Subcutaneous abdominal adipose tissue (tissue), 5 donors: ENCODE results near the gene GSTT4.

ENCODE experiments used
- H3K27ac ChIP-seq: one replicate; pipeline ENCODE4 v1.7.0; 2013; ENCODE audit warnings: low read depth, mild to moderate bottlenecking, inconsistent platforms, low read length, moderate library complexity
- H3K27me3 ChIP-seq, 5 donors: one replicate each; pipeline ENCODE4 v1.7.0; 2013; ENCODE audit warnings: low read length in 5 of 5, inconsistent platforms in 1 of 5; ENCODE audit not compliant: control insufficient read depth in 5 of 5, insufficient read depth in 4 of 5
- H3K36me3 ChIP-seq, 5 donors: one replicate each; pipeline ENCODE4 v1.7.0; 2013; ENCODE audit warnings: low read length in 5 of 5; ENCODE audit not compliant: control insufficient read depth in 5 of 5, insufficient read depth in 5 of 5
- H3K4me1 ChIP-seq, 5 donors: one replicate each; pipeline ENCODE4 v1.7.0; 2013; ENCODE audit warnings: low read length in 5 of 5, mild to moderate bottlenecking in 3 of 5, moderate library complexity in 1 of 5; ENCODE audit not compliant: control insufficient read depth in 5 of 5, insufficient read depth in 5 of 5
- H3K4me3 ChIP-seq, 5 donors: one replicate each; pipeline ENCODE4 v1.7.0; 2013; ENCODE audit warnings: low read length in 5 of 5, low read depth in 1 of 5
- H3K9ac ChIP-seq, 5 donors: one replicate each; pipeline ENCODE4 v1.7.0; 2013; ENCODE audit warnings: low read length in 5 of 5, mild to moderate bottlenecking in 4 of 5, moderate library complexity in 3 of 5
- H3K9me3 ChIP-seq, 5 donors: one replicate each; pipeline ENCODE4 v1.7.0; 2013; ENCODE audit warnings: low read length in 5 of 5; ENCODE audit not compliant: control insufficient read depth in 5 of 5
- donor health status: healthy.
- donor health status: healthy.
- donor health status: healthy.
- donor health status: healthy.
- donor health status: healthy.

Gene GSTT4

DNA sequence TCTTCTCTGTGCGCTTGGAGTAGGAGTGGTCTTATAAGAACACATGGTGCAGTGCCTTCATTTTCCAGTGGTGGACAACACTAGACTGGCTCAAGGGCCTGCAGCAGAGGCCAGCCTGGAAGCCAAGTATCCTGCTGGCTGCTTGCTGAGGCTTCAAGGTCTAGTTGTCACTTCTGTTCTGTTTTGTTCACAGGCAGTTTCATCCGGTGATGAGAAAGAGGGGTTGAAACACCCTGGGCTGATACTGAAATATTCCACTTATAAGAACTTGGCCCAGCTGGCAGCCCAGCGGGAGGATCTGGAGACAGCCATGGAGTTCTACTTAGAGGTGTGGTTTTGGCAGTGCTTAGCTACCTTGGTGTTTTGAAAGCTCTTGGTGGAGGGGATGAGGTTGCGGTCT lies 35.7 kb upstream of the GSTT4 start:
- no peaks in the 10 kb centered on the region for H3K27me3 ChIP-seq
- H3K9me3 ChIP-seq: no peaks in the 10 kb centered on the region
- H3K9ac ChIP-seq: no peak overlapping the region
- peaks cover 0 to 4% (median 0%) of the 10 kb centered on the region in 5 donors for H3K4me1 ChIP-seq
- H3K4me3 ChIP-seq: no peak overlapping the region
- peaks cover 10 to 80% (median 58%) of the 10 kb centered on the region in 5 donors for H3K36me3 ChIP-seq
- no peak overlapping the region for H3K27ac ChIP-seq

GRCh38 chr22:24039046-24039445 lies 33.8 kb upstream of the GSTT4 start:
- no peak overlapping the region for H3K4me3 ChIP-seq
- no peaks in the 10 kb centered on the region for H3K9me3 ChIP-seq
- no peak overlapping the region for H3K27ac ChIP-seq
- H3K36me3 ChIP-seq: peaks cover 6 to 77% (median 57%) of the 10 kb centered on the region in 5 donors
- no peaks in the 10 kb centered on the region for H3K27me3 ChIP-seq
- H3K9ac ChIP-seq: no peak overlapping the region
- H3K4me1 ChIP-seq: peaks cover 0 to 4% (median 0%) of the 10 kb centered on the region in 5 donors

GRCh38 chr22:24037851-24038765 lies 32.9 kb upstream of the GSTT4 start:
- Histone ChIP-seq H3K27ac (no peak overlapping the region), H3K27me3 (no peaks in the 10 kb centered on the region), H3K36me3 (peaks cover 6 to 69% (median 55%) of the 10 kb centered on the region in 5 donors), H3K4me1 (peaks cover 0 to 4% (median 0%) of the 10 kb centered on the region in 5 donors), H3K9ac (no peak overlapping the region), H3K4me3 (no peak overlapping the region), H3K9me3 (no peaks in the 10 kb centered on the region)

GRCh38 chr22:24035296-24035695 lies 30.0 kb upstream of the GSTT4 start:
- no peak overlapping the region for H3K9ac ChIP-seq
- H3K36me3 ChIP-seq: peaks cover 6 to 46% (median 37%) of the 10 kb centered on the region in 5 donors
- no peaks in the 10 kb centered on the region for H3K4me1 ChIP-seq
- no peaks in the 10 kb centered on the region for H3K9me3 ChIP-seq
- H3K27me3 ChIP-seq: no peaks in the 10 kb centered on the region
- H3K4me3 ChIP-seq: no peak overlapping the region
- H3K27ac ChIP-seq: no peak overlapping the region

GRCh38 chr22:24033731-24034130 lies 28.5 kb upstream of the GSTT4 start:
- Histone ChIP-seq H3K9me3 (no peaks in the 10 kb centered on the region), H3K4me1 (no peaks in the 10 kb centered on the region), H3K9ac (no peak overlapping the region), H3K27ac (no peak overlapping the region), H3K4me3 (no peak overlapping the region), H3K27me3 (no peaks in the 10 kb centered on the region), H3K36me3 (peaks cover 3 to 31% (median 24%) of the 10 kb centered on the region in 5 donors)

GRCh38 chr22:24030186-24030702 lies 25.0 kb upstream of the GSTT4 start:
- Histone ChIP-seq H3K27me3 (no peaks in the 10 kb centered on the region), H3K27ac (no peak overlapping the region), H3K4me3 (no peak overlapping the region), H3K9ac (no peak overlapping the region), H3K4me1 (peaks cover 0 to 8% (median 0%) of the 10 kb centered on the region in 5 donors), H3K36me3 (peaks cover 0 to 3% (median 3%) of the 10 kb centered on the region in 5 donors), H3K9me3 (no peaks in the 10 kb centered on the region)

- no peaks in the 10 kb centered on the region for H3K27me3 ChIP-seq
- peaks cover 0 to 3% (median 3%) of the 10 kb centered on the region in 5 donors for H3K36me3 ChIP-seq
- H3K27ac ChIP-seq: no peak overlapping the region
- H3K9me3 ChIP-seq: peaks cover 0 to 2% (median under 1%) of the 10 kb centered on the region in 5 donors
- H3K9ac ChIP-seq: no peak overlapping the region
- H3K4me1 ChIP-seq: peaks cover 0 to 8% (median 0%) of the 10 kb centered on the region in 5 donors
- no peak overlapping the region for H3K4me3 ChIP-seq
Observed at GRCh38 chr22:24029304-24029703, 24.1 kb upstream of the GSTT4 start.

DNA sequence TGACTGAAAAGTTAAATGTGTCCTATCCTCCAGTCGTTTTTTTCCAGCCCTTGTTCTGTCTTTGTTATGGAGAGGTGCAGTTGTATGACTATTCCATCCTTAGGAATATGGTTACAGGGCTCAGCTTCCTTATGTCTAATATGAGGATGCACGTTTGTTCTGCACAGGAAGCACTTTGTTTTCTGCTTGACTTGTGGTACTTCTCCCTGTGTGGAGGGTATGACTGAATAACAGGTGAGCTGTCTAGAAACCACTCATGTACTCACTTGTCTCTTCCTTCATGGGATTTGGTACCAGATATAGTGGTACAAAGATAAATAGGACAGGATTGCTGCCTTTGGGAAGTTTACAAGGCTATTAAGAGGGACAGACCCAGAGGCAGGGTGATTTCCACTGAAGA lies 23.3 kb upstream of the GSTT4 start:
- Histone ChIP-seq H3K27ac (no peak overlapping the region), H3K27me3 (no peaks in the 10 kb centered on the region), H3K4me1 (peaks cover 0 to 8% (median 0%) of the 10 kb centered on the region in 5 donors), H3K4me3 (no peak overlapping the region), H3K9ac (no peak overlapping the region), H3K9me3 (peaks cover 0 to 3% (median 3%) of the 10 kb centered on the region in 5 donors), H3K36me3 (peaks cover 0 to 3% (median 3%) of the 10 kb centered on the region in 5 donors)

GRCh38 chr22:24027991-24028390 lies 22.7 kb upstream of the GSTT4 start:
- no peak overlapping the region for H3K9ac ChIP-seq
- H3K4me1 ChIP-seq: peaks cover 0 to 8% (median 0%) of the 10 kb centered on the region in 5 donors
- H3K4me3 ChIP-seq: no peak overlapping the region
- H3K27ac ChIP-seq: no peak overlapping the region
- H3K27me3 ChIP-seq: no peaks in the 10 kb centered on the region
- peaks cover 0 to 3% (median 3%) of the 10 kb centered on the region in 5 donors for H3K9me3 ChIP-seq
- peaks cover 0 to 3% (median 3%) of the 10 kb centered on the region in 5 donors for H3K36me3 ChIP-seq

- peaks cover 0 to 8% (median 0%) of the 10 kb centered on the region in 5 donors for H3K4me1 ChIP-seq
- H3K27ac ChIP-seq: no peak overlapping the region
- H3K9me3 ChIP-seq: peaks cover 0 to 3% (median 3%) of the 10 kb centered on the region in 5 donors
- no peaks in the 10 kb centered on the region for H3K27me3 ChIP-seq
- H3K9ac ChIP-seq: no peak overlapping the region
- H3K4me3 ChIP-seq: no peak overlapping the region
- H3K36me3 ChIP-seq: peaks cover 0 to 3% (median 3%) of the 10 kb centered on the region in 5 donors
Observed at GRCh38 chr22:24027389-24027975, 22.2 kb upstream of the GSTT4 start.
